Astrocyte of the cerebellum (primary cell): ENCODE measurements around the gene IRS1.

ENCODE experiments used
- DNase-seq: peaks from one replicate; pipeline ENCODE4 v3.0.0-alpha.2; 2011; ENCODE audit warnings: low read depth
- H3K4me3 ChIP-seq: 2 replicates; pipeline ENCODE4 v1.5.1; 2011; ENCODE audit warnings: mild to moderate bottlenecking, low read depth, low read length, moderate library complexity
- in situ Hi-C: cut with HindIII; loops from 2 replicates; pipeline ENCODE4 v1.10.0; 2017; ENCODE audit warnings: low sequenced_read_pairs
- TF ChIP-seq, protein P1 (sequence below): IDR thresholded peaks from 2 replicates; pipeline ENCODE4 v1.5.1; 2012; ENCODE audit warnings: low read length, low read depth, moderate library complexity, mild to moderate bottlenecking; ENCODE audit errors: missing control alignments

IRS1 gene

GRCh38 chr2:226683196-226683595 is 116.4 kb downstream of the IRS1 start:
- no peak for DNase-seq
- no peak overlapping the region for H3K4me3 ChIP-seq
- in situ Hi-C loops: no loop called here
- TF ChIP-seq, protein P1, sequence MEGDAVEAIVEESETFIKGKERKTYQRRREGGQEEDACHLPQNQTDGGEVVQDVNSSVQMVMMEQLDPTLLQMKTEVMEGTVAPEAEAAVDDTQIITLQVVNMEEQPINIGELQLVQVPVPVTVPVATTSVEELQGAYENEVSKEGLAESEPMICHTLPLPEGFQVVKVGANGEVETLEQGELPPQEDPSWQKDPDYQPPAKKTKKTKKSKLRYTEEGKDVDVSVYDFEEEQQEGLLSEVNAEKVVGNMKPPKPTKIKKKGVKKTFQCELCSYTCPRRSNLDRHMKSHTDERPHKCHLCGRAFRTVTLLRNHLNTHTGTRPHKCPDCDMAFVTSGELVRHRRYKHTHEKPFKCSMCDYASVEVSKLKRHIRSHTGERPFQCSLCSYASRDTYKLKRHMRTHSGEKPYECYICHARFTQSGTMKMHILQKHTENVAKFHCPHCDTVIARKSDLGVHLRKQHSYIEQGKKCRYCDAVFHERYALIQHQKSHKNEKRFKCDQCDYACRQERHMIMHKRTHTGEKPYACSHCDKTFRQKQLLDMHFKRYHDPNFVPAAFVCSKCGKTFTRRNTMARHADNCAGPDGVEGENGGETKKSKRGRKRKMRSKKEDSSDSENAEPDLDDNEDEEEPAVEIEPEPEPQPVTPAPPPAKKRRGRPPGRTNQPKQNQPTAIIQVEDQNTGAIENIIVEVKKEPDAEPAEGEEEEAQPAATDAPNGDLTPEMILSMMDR: no peak
